ENCODE results near the gene SLC35B2.
A peak's percentile ranks its signal among the peaks of the same experiment; 100 is the strongest.
"Not testable (repeated sequence)": the region's sequence is repeated elsewhere in the genome, so short reads cannot be mapped to it uniquely, and the experiment has no call there.

Gene SLC35B2

GRCh38 chr6:44233567-44234100 is 23.7 kb downstream of the SLC35B2 start:
- DNase-seq, result no peak

- DNase-seq, result no peak
Observed at GRCh38 chr6:44232676-44233566, 24.4 kb downstream of the SLC35B2 start.

- DNase-seq, result not testable (repeated sequence)
Observed at GRCh38 chr6:44231426-44231825, 25.9 kb downstream of the SLC35B2 start.

GRCh38 chr6:44230034-44230675 is 27.2 kb downstream of the SLC35B2 start:
- DNase-seq, result no peak

- no peak for DNase-seq
Observed at GRCh38 chr6:44229376-44230033, 27.8 kb downstream of the SLC35B2 start.

GRCh38 chr6:44228836-44229235 is 28.5 kb downstream of the SLC35B2 start:
- DNase-seq, result no peak

- DNase-seq, result no peak
Observed at GRCh38 chr6:44228433-44228832, 28.9 kb downstream of the SLC35B2 start.

- no peak for DNase-seq
Observed at GRCh38 chr6:44228031-44228430, 29.3 kb downstream of the SLC35B2 start.

- DNase-seq, result no peak
Observed at GRCh38 chr6:44227148-44227793, 30.1 kb downstream of the SLC35B2 start.

- DNase-seq, result no peak
Observed at GRCh38 chr6:44226368-44227147, 30.8 kb downstream of the SLC35B2 start.

GRCh38 chr6:44225579-44226325 is 31.6 kb downstream of the SLC35B2 start:
- no peak for DNase-seq

- no peak for DNase-seq
Observed at GRCh38 chr6:44224965-44225305, 32.4 kb downstream of the SLC35B2 start.

- DNase-seq, result peak; percentile 35
Observed at GRCh38 chr6:44224029-44224964, 33.0 kb downstream of the SLC35B2 start.

GRCh38 chr6:44223319-44224028 is 33.9 kb downstream of the SLC35B2 start, which contains the start of gene SLC29A1:
TSS of gene SLC29A1 (plus strand) at chr6:44223595. CDS start at chr6:44227314, 3,719 bp downstream.
- peak; percentile 64 for DNase-seq

GRCh38 chr6:44222486-44223318 is 34.6 kb downstream of the SLC35B2 start:
- no peak for DNase-seq

GRCh38 chr6:44221961-44222335 is 35.4 kb downstream of the SLC35B2 start:
- no peak for DNase-seq

- peak; percentile 85 for DNase-seq
Observed at GRCh38 chr6:44221291-44221960, 35.9 kb downstream of the SLC35B2 start.

GRCh38 chr6:44220913-44221290 is 36.4 kb downstream of the SLC35B2 start:
- DNase-seq, result no peak

All from fibroblast of skin of back (primary cell).